Small intestine (tissue), 7 donors: Measurements from ENCODE around the gene RHCE. TPM values are rescaled to one million over a fixed set of nuclear protein-coding genes. Genes with fewer than 3 reads are reported as not detected.
"Not testable (repeated sequence)": the region's sequence is repeated elsewhere in the genome, so short reads cannot be mapped to it uniquely, and the experiment has no call there.

Source experiments
- DNase-seq, 2 donors: peaks; one replicate each; pipeline versions ENCODE4 v3.0.0 to v3.0.0-alpha.2; 2013
- FAIRE-seq: peaks from 2 replicates; lab custom pipeline; 2012; peaks lifted over from hg19 to GRCh38; lab: Jason Lieb, UNC
- H3K27ac ChIP-seq, 3 donors: one replicate each; pipeline ENCODE4 v1.5.1; 2013; ENCODE audit warnings: low read length in 2 of 3, mild to moderate bottlenecking in 2 of 3, control low read depth in 1 of 3, inconsistent platforms in 1 of 3, low read depth in 1 of 3, moderate library complexity in 1 of 3
- H3K27me3 ChIP-seq, 3 donors: one replicate each; pipeline ENCODE4 v1.6.1; 2013; ENCODE audit warnings: low read length in 3 of 3, inconsistent platforms in 1 of 3; ENCODE audit not compliant: control insufficient read depth in 3 of 3, insufficient read depth in 3 of 3
- H3K36me3 ChIP-seq, 3 donors: one replicate each; pipeline ENCODE4 v1.6.1; 2013; ENCODE audit warnings: low read length in 3 of 3, inconsistent platforms in 1 of 3, low read depth in 1 of 3, mild to moderate bottlenecking in 1 of 3, moderate library complexity in 1 of 3; ENCODE audit not compliant: control insufficient read depth in 3 of 3, insufficient read depth in 2 of 3
- H3K4me1 ChIP-seq, 3 donors: one replicate each; pipeline ENCODE4 v1.6.1; 2013; ENCODE audit warnings: low read length in 2 of 3, inconsistent platforms in 1 of 3, low read depth in 1 of 3, mild to moderate bottlenecking in 1 of 3, moderate library complexity in 1 of 3; ENCODE audit not compliant: control insufficient read depth in 3 of 3, insufficient read depth in 2 of 3
- H3K4me3 ChIP-seq, 3 donors: one replicate each; pipeline ENCODE4 v1.5.1; 2013; ENCODE audit warnings: low read length in 3 of 3, control low read depth in 1 of 3, inconsistent platforms in 1 of 3, low read depth in 1 of 3, mild to moderate bottlenecking in 1 of 3, moderate library complexity in 1 of 3
- H3K9me3 ChIP-seq, 2 donors: one replicate each; pipeline ENCODE4 v1.6.1; 2013; ENCODE audit warnings: low read depth in 1 of 2, low read length in 1 of 2; ENCODE audit not compliant: control insufficient read depth in 2 of 2, insufficient read depth in 1 of 2
- WGBS, 3 donors: extraction: QIAGEN DNeasy Blood & Tissue Kit; methylation state at CpG; one replicate each; pipeline ENCODE4 v1.1.7; 2013; 5-methylcytosine and 5-hydroxymethylcytosine counted together
- polyA plus RNA-seq, 4 donors: library from polyadenylated mRNA; stranded (reverse) in 3 of 4; unstranded in 1 of 4; fragments of 200-250 nt in 3 of 4; fragments of 120-200 nt in 1 of 4; gene quantifications; one replicate each; pipeline versions ENCODE4 v1.2.1 to v1.2.3, GENCODE V29; 2013
- donor health status: healthy with polysubstance abuse.
- donor health status: control.
- donor health status: control.
- donor health status: Bipolar disorder and iron deficiency.
- donor health status: healthy.

RHCE gene
- polyA plus RNA-seq, 4 donors: 0.06 to 0.46 TPM; not detected in 2

GRCh38 chr1:25320314-25320938, 100.2 kb downstream of the RHCE start:
- not testable (repeated sequence) for H3K36me3 ChIP-seq, H3K4me3 ChIP-seq, DNase-seq, FAIRE-seq, H3K27me3 ChIP-seq, H3K4me1 ChIP-seq, H3K9me3 ChIP-seq, H3K27ac ChIP-seq
- 84 to 95% (median 93%) methylated on average over 9 of the region's 9 CpGs for WGBS, 3 donors

- H3K9me3 ChIP-seq, H3K27me3 ChIP-seq, H3K27ac ChIP-seq, H3K36me3 ChIP-seq, H3K4me1 ChIP-seq, DNase-seq, FAIRE-seq, H3K4me3 ChIP-seq: not testable (repeated sequence)
These were observed 107.7 kb downstream of the RHCE start for GRCh38 chr1:25312806-25313470.

Other genes with a start within 250 kb of the RHCE start
- gene SYF2, start 188.3 kb downstream of the RHCE start, polyA plus RNA-seq: 100 to 1,000 TPM in 2 of 4 donors, 10 to 100 TPM in 2; 68.6 to 136 (median 93.1) TPM
- gene RSRP1, start 173.4 kb downstream of the RHCE start, polyA plus RNA-seq: 100 to 1,000 TPM in 2 of 4 donors, 10 to 100 TPM in 2; 56.7 to 291 (median 108) TPM
- under 1 TPM in 1 of 4 donors, not detected in 3; 0.93 TPM for gene RHD, start 148.3 kb downstream of the RHCE start, polyA plus RNA-seq
- gene TMEM50A, start 82.5 kb downstream of the RHCE start, polyA plus RNA-seq: 10 to 100 TPM; 45.9 to 77.6 (median 63.7) TPM
- 10 to 100 TPM in 2 of 4 donors, 1 to 10 TPM in 2; 8.1 to 18.6 (median 9.7) TPM for gene MACO1, start 10.1 kb upstream of the RHCE start, polyA plus RNA-seq
- 10 to 100 TPM in 3 of 4 donors, 1 to 10 TPM in 1; 9.5 to 23.3 (median 15.6) TPM for gene LDLRAP1, start 122.8 kb upstream of the RHCE start, polyA plus RNA-seq
- gene MAN1C1, start 196.0 kb upstream of the RHCE start, polyA plus RNA-seq: 10 to 100 TPM in 1 of 4 donors, 1 to 10 TPM in 2, under 1 TPM in 1; 0.67 to 12.1 (median 3.4) TPM